Stimulated activated naive CD4-positive, alpha-beta T cell treated with Interleukin-2 at 50 U/mL for 16 hours (primary cell): ENCODE results near the gene TPM3.
"Not testable (repeated sequence)": the region's sequence is repeated elsewhere in the genome, so short reads cannot be mapped to it uniquely, and the experiment has no call there.

ENCODE experiments used
- DNase-seq: peaks from one replicate; lab custom pipeline; 2025; lab: John Stamatoyannopoulos, UW

The TPM3 gene

GRCh38 chr1:154166207-154166606 is 25.7 kb downstream of the TPM3 start:
- no peak for DNase-seq

- DNase-seq: no peak
Observed at GRCh38 chr1:154159554-154159953, 32.3 kb downstream of the TPM3 start.

GRCh38 chr1:154158307-154159125 is 33.4 kb downstream of the TPM3 start:
- no peak for DNase-seq

- peak; percentile 69 for DNase-seq
Observed at GRCh38 chr1:154157520-154158306, 34.2 kb downstream of the TPM3 start.

GRCh38 chr1:154155251-154155650 is 36.6 kb downstream of the TPM3 start:
- no peak for DNase-seq

GRCh38 chr1:154154534-154155191 is 37.2 kb downstream of the TPM3 start, which contains the start of gene NUP210L:
NUP210L (minus strand) TSS chr1:154155073.
- no peak for DNase-seq

GRCh38 chr1:154154053-154154452 is 37.8 kb downstream of the TPM3 start:
- no peak for DNase-seq

- no peak for DNase-seq
Observed at GRCh38 chr1:154151311-154151710, 40.6 kb downstream of the TPM3 start.

GRCh38 chr1:154148807-154149206 is 43.1 kb downstream of the TPM3 start:
- DNase-seq: no peak

GRCh38 chr1:154147505-154147904 is 44.4 kb downstream of the TPM3 start:
- not testable (repeated sequence) for DNase-seq

- no peak for DNase-seq
Observed at GRCh38 chr1:154145986-154146385, 45.9 kb downstream of the TPM3 start.

GRCh38 chr1:154142358-154142757 is 49.5 kb downstream of the TPM3 start:
- DNase-seq: no peak

GRCh38 chr1:154141240-154141639 is 50.7 kb downstream of the TPM3 start:
- no peak for DNase-seq

GRCh38 chr1:154137888-154138287 is 54.0 kb downstream of the TPM3 start:
- DNase-seq: no peak

GRCh38 chr1:154133256-154133655 is 58.6 kb downstream of the TPM3 start:
- no peak for DNase-seq

- DNase-seq: no peak
Observed at GRCh38 chr1:154129391-154129970, 62.4 kb downstream of the TPM3 start.

GRCh38 chr1:154123205-154123604 is 68.7 kb downstream of the TPM3 start:
- DNase-seq: not testable (repeated sequence)

GRCh38 chr1:154117642-154118041 is 74.3 kb downstream of the TPM3 start:
- no peak for DNase-seq

GRCh38 chr1:154115180-154115579 is 76.7 kb downstream of the TPM3 start:
- DNase-seq: no peak
